GM12891 (cell line): Measurements from ENCODE around the gene SGCE.

Source experiments
- POLR2A ChIP-seq: IDR thresholded peaks from 2 replicates; pipeline ENCODE4 v1.6.1; 2011; ENCODE audit warnings: low read depth, low read length, control low read depth
- POLR2AphosphoS5 ChIP-seq: IDR thresholded peaks from 2 replicates; pipeline ENCODE4 v1.6.1; 2011; ENCODE audit warnings: low read depth, low read length, control low read depth
- TAF1 ChIP-seq: IDR thresholded peaks from 2 replicates; pipeline ENCODE4 v1.6.1; 2011; ENCODE audit warnings: low read depth, low read length, control low read depth

GRCh38 chr7:94698275-94698674, 42.3 kb upstream of the SGCE start:
- no peak for TF ChIP-seq POLR2AphosphoS5
- TF ChIP-seq POLR2A: no peak
- no peak for TF ChIP-seq TAF1
